Duodenal mucosa (tissue), 2 donors: ENCODE data around the gene CENATAC.
"Not testable (repeated sequence)": the region's sequence is repeated elsewhere in the genome, so short reads cannot be mapped to it uniquely, and the experiment has no call there.

Source experiments
- H3K27ac ChIP-seq: one replicate; pipeline ENCODE4 v1.7.0; 2013; ENCODE audit warnings: low read depth, low read length
- H3K27me3 ChIP-seq, 2 donors: one replicate each; pipeline ENCODE4 v1.7.0; 2013; ENCODE audit warnings: low read length in 2 of 2, control low read depth in 1 of 2; ENCODE audit not compliant: insufficient read depth in 2 of 2, control insufficient read depth in 1 of 2
- H3K36me3 ChIP-seq, 2 donors: one replicate each; pipeline ENCODE4 v1.7.0; 2013; ENCODE audit warnings: low read length in 2 of 2, control low read depth in 1 of 2; ENCODE audit not compliant: insufficient read depth in 2 of 2, control insufficient read depth in 1 of 2
- H3K4me1 ChIP-seq, 2 donors: one replicate each; pipeline ENCODE4 v1.7.0; 2013; ENCODE audit warnings: low read length in 2 of 2, control low read depth in 1 of 2; ENCODE audit not compliant: insufficient read depth in 2 of 2, control insufficient read depth in 1 of 2
- H3K4me3 ChIP-seq, 2 donors: one replicate each; pipeline ENCODE4 v1.7.0; 2013; ENCODE audit warnings: low read length in 2 of 2, low read depth in 1 of 2
- H3K9ac ChIP-seq, 2 donors: one replicate each; pipeline ENCODE4 v1.7.0; 2013; ENCODE audit warnings: low read length in 2 of 2, low read depth in 1 of 2
- H3K9me3 ChIP-seq, 2 donors: one replicate each; pipeline ENCODE4 v1.7.0; 2013; ENCODE audit warnings: low read length in 2 of 2, control low read depth in 1 of 2; ENCODE audit not compliant: control insufficient read depth in 1 of 2

Gene CENATAC

GRCh38 chr11:119015054-119015611 lies 17.2 kb downstream of the CENATAC start:
- Histone ChIP-seq H3K9me3 (no peaks in the 10 kb centered on the region), H3K27ac (no peak overlapping the region), H3K4me3 (no peak overlapping the region), H3K9ac (no peak overlapping the region), H3K36me3 (peaks cover 11 to 55% of the 10 kb centered on the region in 2 donors), H3K27me3 (no peaks in the 10 kb centered on the region), H3K4me1 (peaks cover 17 to 22% of the 10 kb centered on the region in 2 donors)

- H3K27me3 ChIP-seq, result no peaks in the 10 kb centered on the region
- H3K27ac ChIP-seq, result no peak overlapping the region
- peaks cover 11 to 50% of the 10 kb centered on the region in 2 donors for H3K36me3 ChIP-seq
- H3K9ac ChIP-seq, result peak overlapping the region; percentile 6 to 85
- H3K9me3 ChIP-seq, result no peaks in the 10 kb centered on the region
- peak overlapping the region; percentile 97 to 99 for H3K4me3 ChIP-seq
- H3K4me1 ChIP-seq, result peaks cover 25 to 33% of the 10 kb centered on the region in 2 donors
These were observed 18.5 kb downstream of the CENATAC start for GRCh38 chr11:119016216-119017009.

- Histone ChIP-seq H3K9ac (peak overlapping the region; percentile 85 to 88), H3K36me3 (peaks cover 11 to 42% of the 10 kb centered on the region in 2 donors), H3K4me1 (peaks cover 30 to 38% of the 10 kb centered on the region in 2 donors), H3K4me3 (peak overlapping the region; percentile 97 to 99), H3K27ac (peak overlapping the region; percentile 98)
- not testable (repeated sequence) for H3K9me3 ChIP-seq, H3K27me3 ChIP-seq
These were observed 19.4 kb downstream of the CENATAC start for GRCh38 chr11:119017377-119017776.

GRCh38 chr11:119018074-119018938 lies 20.4 kb downstream of the CENATAC start, which contains the start of the genes RPS25 and TRAPPC4:
Gene RPS25 (minus strand): TSS chr11:119018343. CDS start chr11:119018284, 59 bp downstream.
Gene TRAPPC4 (plus strand): TSS chr11:119018766. CDS start chr11:119018796, 30 bp downstream.
- peak within 1 kb of the TSS; percentile 98 for H3K27ac ChIP-seq
- peak within 1 kb of the TSS; percentile 97 to 99 for H3K4me3 ChIP-seq
- H3K9ac ChIP-seq, result peak within 1 kb of the TSS; percentile 85 to 88
- H3K27me3 ChIP-seq, result no peaks in the 10 kb centered on the region
- peaks cover 8 to 40% of the 10 kb centered on the region in 2 donors for H3K36me3 ChIP-seq
- peaks cover 34 to 43% of the 10 kb centered on the region in 2 donors for H3K4me1 ChIP-seq
- no peaks in the 10 kb centered on the region for H3K9me3 ChIP-seq

- H3K27me3 ChIP-seq, result no peaks in the 10 kb centered on the region
- H3K36me3 ChIP-seq, result peaks cover 17 to 43% of the 10 kb centered on the region in 2 donors
- H3K4me3 ChIP-seq, result peak overlapping the region; percentile 97 to 99
- peaks cover 49 to 59% of the 10 kb centered on the region in 2 donors for H3K4me1 ChIP-seq
- H3K27ac ChIP-seq, result no peak overlapping the region
- H3K9ac ChIP-seq, result peak overlapping the region; percentile 85 to 88
- no peaks in the 10 kb centered on the region for H3K9me3 ChIP-seq
These were observed 22.1 kb downstream of the CENATAC start for GRCh38 chr11:119019996-119020395.

- H3K9ac ChIP-seq, result peak overlapping the region in 1 of 2 donors; percentile 7
- H3K4me1 ChIP-seq, result peaks cover 57 to 66% of the 10 kb centered on the region in 2 donors
- no peak overlapping the region for H3K4me3 ChIP-seq
- H3K27me3 ChIP-seq, result no peaks in the 10 kb centered on the region
- H3K27ac ChIP-seq, result peak overlapping the region; percentile 46
- peaks cover 12 to 39% of the 10 kb centered on the region in 2 donors for H3K36me3 ChIP-seq
- no peaks in the 10 kb centered on the region for H3K9me3 ChIP-seq
These were observed 23.7 kb downstream of the CENATAC start for GRCh38 chr11:119021631-119022030.

GRCh38 chr11:119023741-119024140 lies 25.8 kb downstream of the CENATAC start:
- H3K9me3 ChIP-seq, result no peaks in the 10 kb centered on the region
- peak overlapping the region in 1 of 2 donors; percentile 10 for H3K9ac ChIP-seq
- H3K4me1 ChIP-seq, result peaks cover 61 to 75% of the 10 kb centered on the region in 2 donors
- H3K27me3 ChIP-seq, result no peaks in the 10 kb centered on the region
- H3K4me3 ChIP-seq, result no peak overlapping the region
- H3K27ac ChIP-seq, result no peak overlapping the region
- H3K36me3 ChIP-seq, result peaks cover 12 to 45% of the 10 kb centered on the region in 2 donors

- Histone ChIP-seq H3K27ac (no peak overlapping the region), H3K9me3 (no peaks in the 10 kb centered on the region), H3K36me3 (peaks cover 12 to 45% of the 10 kb centered on the region in 2 donors), H3K4me3 (peak overlapping the region; percentile 89 to 93), H3K27me3 (no peaks in the 10 kb centered on the region), H3K9ac (peak overlapping the region; percentile 34 to 56), H3K4me1 (peaks cover 68 to 83% of the 10 kb centered on the region in 2 donors)
These were observed 26.6 kb downstream of the CENATAC start for GRCh38 chr11:119024430-119025098.

- Histone ChIP-seq H3K9me3 (no peaks in the 10 kb centered on the region), H3K9ac (peak overlapping the region; percentile 1 to 56), H3K36me3 (peaks cover 12 to 44% of the 10 kb centered on the region in 2 donors), H3K4me1 (peaks cover 67 to 84% of the 10 kb centered on the region in 2 donors), H3K4me3 (peak overlapping the region; percentile 89 to 93), H3K27ac (no peak overlapping the region), H3K27me3 (no peaks in the 10 kb centered on the region)
These were observed 27.1 kb downstream of the CENATAC start for GRCh38 chr11:119025099-119025473.
